HEK293T (cell line): ENCODE measurements around the gene MACROD1.

ENCODE experiments used
- ARNT ChIP-seq: fragments of 450-650 bp; IDR thresholded peaks from 2 replicates; pipeline ENCODE4 v1.6.1; 2017; ENCODE audit warnings: mild to moderate bottlenecking
- BHLHE40 ChIP-seq: fragments of 450-650 bp; IDR thresholded peaks from 2 replicates; pipeline ENCODE4 v1.6.1; 2016; ENCODE audit warnings: mild to moderate bottlenecking, moderate library complexity, borderline replicate concordance
- CTBP1 ChIP-seq: fragments of 450-650 bp; IDR thresholded peaks from 2 replicates; pipeline ENCODE4 v1.6.1; 2016; ENCODE audit warnings: borderline replicate concordance
- ELF4 ChIP-seq: fragments of 450-650 bp; IDR thresholded peaks from 2 replicates; pipeline ENCODE4 v1.6.1; 2017; ENCODE audit warnings: antibody characterized with exemption
- FOXA1 ChIP-seq: fragments of 450-650 bp; IDR thresholded peaks from 2 replicates; pipeline ENCODE4 v1.6.1; 2016; ENCODE audit warnings: mild to moderate bottlenecking
- FOXK2 ChIP-seq: fragments of 450-650 bp; IDR thresholded peaks from 2 replicates; pipeline ENCODE4 v1.6.1; 2016; ENCODE audit warnings: mild to moderate bottlenecking
- FOXM1 ChIP-seq: fragments of 450-650 bp; IDR thresholded peaks from 2 replicates; pipeline ENCODE4 v1.6.1; 2017; ENCODE audit warnings: mild to moderate bottlenecking, borderline replicate concordance
- LEF1 ChIP-seq: fragments of 450-650 bp; IDR thresholded peaks from 2 replicates; pipeline ENCODE4 v1.6.1; 2017; ENCODE audit warnings: mild to moderate bottlenecking, borderline replicate concordance
- NFRKB ChIP-seq: fragments of 450-650 bp; IDR thresholded peaks from 2 replicates; pipeline ENCODE4 v1.6.1; 2016; ENCODE audit warnings: mild to moderate bottlenecking, moderate library complexity
- SP1 ChIP-seq: fragments of 450-650 bp; IDR thresholded peaks from 2 replicates; pipeline ENCODE4 v1.6.1; 2017
- SUZ12 ChIP-seq: fragments of 450-650 bp; IDR thresholded peaks from 2 replicates; pipeline ENCODE4 v1.6.1; 2016; ENCODE audit warnings: mild to moderate bottlenecking
- TARDBP ChIP-seq: fragments of 450-650 bp; IDR thresholded peaks from 2 replicates; pipeline ENCODE4 v1.6.1; 2016
- ZNF384 ChIP-seq: fragments of 450-650 bp; IDR thresholded peaks from 2 replicates; pipeline ENCODE4 v1.6.1; 2016
- TF ChIP-seq, protein P1 (sequence below): fragments of 450-650 bp; IDR thresholded peaks from 2 replicates; pipeline ENCODE4 v1.6.1; 2016

DNA sequence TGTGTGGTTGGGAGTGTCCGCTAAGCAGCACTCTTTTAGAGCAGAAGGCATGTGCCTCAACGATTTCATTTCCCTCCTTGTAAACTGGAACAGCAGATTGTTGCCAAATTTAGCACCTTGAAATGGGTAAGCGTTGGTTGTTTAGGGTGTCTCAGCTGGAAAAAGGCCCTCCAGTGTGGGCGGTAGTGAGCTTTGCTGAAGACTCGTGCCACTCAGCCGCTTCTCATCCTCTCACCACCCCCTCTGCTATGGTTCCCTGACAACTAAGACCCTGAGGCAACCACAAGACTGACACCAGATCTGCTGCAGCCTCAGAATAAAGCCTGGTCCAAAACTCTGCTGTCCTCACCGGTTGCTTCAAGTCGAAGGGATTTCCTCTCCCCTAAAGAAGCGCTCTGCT lies 30.7 kb upstream of the MACROD1 start:
- TF ChIP-seq CTBP1 (no peak), FOXM1 (no peak), BHLHE40 (no peak), ZNF384 (no peak), SP1 (no peak), FOXK2 (no peak), NFRKB (no peak), TARDBP (no peak), FOXA1 (no peak), ARNT (no peak), LEF1 (no peak), SUZ12 (no peak), ELF4 (no peak)
- TF ChIP-seq, protein P1, sequence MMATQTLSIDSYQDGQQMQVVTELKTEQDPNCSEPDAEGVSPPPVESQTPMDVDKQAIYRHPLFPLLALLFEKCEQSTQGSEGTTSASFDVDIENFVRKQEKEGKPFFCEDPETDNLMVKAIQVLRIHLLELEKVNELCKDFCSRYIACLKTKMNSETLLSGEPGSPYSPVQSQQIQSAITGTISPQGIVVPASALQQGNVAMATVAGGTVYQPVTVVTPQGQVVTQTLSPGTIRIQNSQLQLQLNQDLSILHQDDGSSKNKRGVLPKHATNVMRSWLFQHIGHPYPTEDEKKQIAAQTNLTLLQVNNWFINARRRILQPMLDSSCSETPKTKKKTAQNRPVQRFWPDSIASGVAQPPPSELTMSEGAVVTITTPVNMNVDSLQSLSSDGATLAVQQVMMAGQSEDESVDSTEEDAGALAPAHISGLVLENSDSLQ, result no peak
